ENCODE measurements around the gene RSPRY1. TPM values are rescaled to one million over a fixed set of nuclear protein-coding genes. Genes with fewer than 3 reads are reported as not detected.

The RSPRY1 gene
- total RNA-seq, 1 experiment from 2014 or later = 24.9 TPM

GRCh38 chr16:57284209-57284951 is 98.3 kb downstream of the RSPRY1 start, which contains the start of gene PLLP:
TSS of gene PLLP (minus strand) at chr16:57284672. CDS start at chr16:57284540, 132 bp downstream.
- Histone ChIP-seq H2AFZ (ENCODE audit: low read depth, low read length, poor library complexity, severe bottlenecking) (peak within 1 kb of the TSS; percentile 42), H3K4me3 (replicated peaks in 1 of 2; ENCODE audit: low read depth in 1 of 2, low read length in 2 of 2) (peak within 1 kb of the TSS; percentile 70 to 76), H3K4me1 (ENCODE audit: control insufficient read depth in 1 of 2, insufficient read depth in 2 of 2, low read length in 2 of 2) (peaks cover 27 to 29% of the 10 kb centered on the region in 2 experiments; a peak in 3 of 4 replicates), H3K79me2 (ENCODE audit: insufficient read depth, low read length) (no peaks in the 10 kb centered on the region), H4K20me1 (ENCODE audit: insufficient read depth) (no peaks in the 10 kb centered on the region), H3K36me3 (ENCODE audit: control insufficient read depth in 1 of 2, insufficient read depth in 2 of 2, low read length in 2 of 2) (no peaks in the 10 kb centered on the region), H3K4me2 (ENCODE audit: low read length) (peak within 1 kb of the TSS; percentile 97), H3K9me3 (ENCODE audit: control insufficient read depth in 1 of 2, insufficient read depth in 1 of 2, low read depth in 1 of 2, low read length in 2 of 2) (no peaks in the 10 kb centered on the region), H3K27ac (ENCODE audit: low read depth, low read length) (peak within 1 kb of the TSS; percentile 71), H3K9me2 (ENCODE audit: insufficient read depth) (no peaks in the 10 kb centered on the region), H3K27me3 (ENCODE audit: insufficient read depth, low read length) (no peaks in the 10 kb centered on the region), H3K9ac (ENCODE audit: low read length) (peak within 1 kb of the TSS; percentile 63)
- ChIA-PET POLR2A (no interaction called here), CTCF (no interaction called here), RAD21 (ENCODE audit: low non-redundant PET in 1 of 2, low total read pairs in 2 of 2, uncharacterized antibody in 2 of 2, unreplicated experiment in 2 of 2) (no interaction called here)
- DNase-seq (ENCODE audit: low read depth, low spot score) = no peak
- intact Hi-C loops (cut with micrococcal nuclease) = no loop called here
- no TSS peak for BruUV-seq (replicated peaks)
- ATAC-seq = peak; percentile 88
- peak; percentile 19 for TF ChIP-seq TCF7L2 (IDR thresholded peaks at IDR 0.05; ENCODE audit: borderline replicate concordance, extremely low read depth, insufficient read depth, insufficient read length)
- no peak for TF ChIP-seq CBX3 (IDR thresholded peaks at IDR 0.05; ENCODE audit: low read depth)
- no peak for TF ChIP-seq EZH2 (IDR thresholded peaks at IDR 0.05)
- no peak for TF ChIP-seq JUND (IDR thresholded peaks at IDR 0.05)
- TF ChIP-seq ELF1 (IDR thresholded peaks at IDR 0.05; ENCODE audit: borderline replicate concordance, low read depth) = no peak
- TF ChIP-seq ATF3 (IDR thresholded peaks at IDR 0.05) = no peak
- peak; percentile 75 for TF ChIP-seq MAX (IDR thresholded peaks at IDR 0.05)
- TF ChIP-seq ZNF274 (IDR thresholded peaks at IDR 0.05; ENCODE audit: low read depth, low read length) = no peak
- TF ChIP-seq ZFX (IDR thresholded peaks at IDR 0.05) = peak; percentile 44; the same call in 1 of the 2 replicates
- TF ChIP-seq EGR1 (IDR thresholded peaks at IDR 0.05; ENCODE audit: low read depth) = peak; percentile 66
- TF ChIP-seq CEBPB (IDR thresholded peaks at IDR 0.05; ENCODE audit: low read depth) = no peak
- TF ChIP-seq POLR2A (IDR thresholded peaks at IDR 0.05; ENCODE audit: borderline replicate concordance, extremely low read depth, insufficient read depth, insufficient read length) = no peak
- TF ChIP-seq REST (IDR thresholded peaks at IDR 0.05; ENCODE audit: low read depth) = no peak
- peak; percentile 37; the same call in 1 of the 2 replicates for TF ChIP-seq SP1 (IDR thresholded peaks at IDR 0.05; ENCODE audit: low read depth)
- TF ChIP-seq RAD21 (IDR thresholded peaks at IDR 0.05; ENCODE audit: low read depth) = no peak
- TF ChIP-seq SRF (IDR thresholded peaks at IDR 0.05; ENCODE audit: low read depth) = no peak
- no peak for TF ChIP-seq SIN3A (IDR thresholded peaks at IDR 0.05; ENCODE audit: low read depth)
- TF ChIP-seq FOSL1 (IDR thresholded peaks at IDR 0.05; ENCODE audit: low read depth) = no peak
- no peak for TF ChIP-seq EZH2phosphoT487 (IDR thresholded peaks at IDR 0.05; ENCODE audit: borderline replicate concordance)
- TF ChIP-seq CTCF (IDR thresholded peaks at IDR 0.05 in 2 of 3, conservative IDR thresholded peaks at IDR 0.05 in 1 of 3; ENCODE audit: borderline replicate concordance in 1 of 3, insufficient read depth in 1 of 3, low read depth in 2 of 3, low read length in 2 of 3) = no peak
- TF ChIP-seq ZBTB33 (IDR thresholded peaks at IDR 0.05; ENCODE audit: extremely low read depth, insufficient replicate concordance, low read length) = no peak

Data from HCT116 (cell line).